IPS-15b (cell line): ENCODE results near the gene NLRC4.
"Not testable (repeated sequence)": the region's sequence is repeated elsewhere in the genome, so short reads cannot be mapped to it uniquely, and the experiment has no call there.

Experiments
- H3K27me3 ChIP-seq: one replicate; pipeline ENCODE4 v1.6.1; 2013; ENCODE audit warnings: low read length; ENCODE audit not compliant: control insufficient read depth, insufficient read depth
- H3K36me3 ChIP-seq: one replicate; pipeline ENCODE4 v1.6.1; 2013; ENCODE audit warnings: low read length; ENCODE audit not compliant: control insufficient read depth, insufficient read depth
- H3K4me1 ChIP-seq: one replicate; pipeline ENCODE4 v1.6.1; 2013; ENCODE audit warnings: mild to moderate bottlenecking, low read length; ENCODE audit not compliant: control insufficient read depth, insufficient read depth
- H3K4me3 ChIP-seq: one replicate; pipeline ENCODE4 v1.5.1; 2013; ENCODE audit warnings: low read depth, low read length
- H3K9ac ChIP-seq: one replicate; pipeline ENCODE4 v1.6.1; 2013; ENCODE audit warnings: low read depth, mild to moderate bottlenecking, low read length
- H3K9me3 ChIP-seq: one replicate; pipeline ENCODE4 v1.6.1; 2013; ENCODE audit warnings: mild to moderate bottlenecking, low read length; ENCODE audit not compliant: control insufficient read depth, insufficient read depth

Gene NLRC4

GRCh38 chr2:32237488-32237887, 27.2 kb downstream of the NLRC4 start:
- H3K27me3 ChIP-seq = no peaks in the 10 kb centered on the region
- H3K36me3 ChIP-seq = no peaks in the 10 kb centered on the region
- H3K4me3 ChIP-seq = no peak overlapping the region
- no peaks in the 10 kb centered on the region for H3K9me3 ChIP-seq
- H3K4me1 ChIP-seq = no peaks in the 10 kb centered on the region
- H3K9ac ChIP-seq = no peak overlapping the region

GRCh38 chr2:32235315-32235714, 29.4 kb downstream of the NLRC4 start:
- Histone ChIP-seq H3K4me3 (no peak overlapping the region), H3K9me3 (no peaks in the 10 kb centered on the region), H3K27me3 (no peaks in the 10 kb centered on the region), H3K36me3 (no peaks in the 10 kb centered on the region), H3K9ac (no peak overlapping the region), H3K4me1 (no peaks in the 10 kb centered on the region)

GRCh38 chr2:32231959-32232358, 32.7 kb downstream of the NLRC4 start:
- H3K9me3 ChIP-seq = no peaks in the 10 kb centered on the region
- no peaks in the 10 kb centered on the region for H3K27me3 ChIP-seq
- no peaks in the 10 kb centered on the region for H3K4me1 ChIP-seq
- H3K9ac ChIP-seq = no peak overlapping the region
- no peaks in the 10 kb centered on the region for H3K36me3 ChIP-seq
- H3K4me3 ChIP-seq = no peak overlapping the region

- Histone ChIP-seq H3K4me1 (no peaks in the 10 kb centered on the region), H3K4me3 (no peak overlapping the region), H3K9me3 (no peaks in the 10 kb centered on the region), H3K36me3 (no peaks in the 10 kb centered on the region), H3K27me3 (no peaks in the 10 kb centered on the region), H3K9ac (no peak overlapping the region)
These were observed 35.1 kb downstream of the NLRC4 start for GRCh38 chr2:32229635-32230034.

GRCh38 chr2:32228181-32228580, 36.5 kb downstream of the NLRC4 start:
- no peaks in the 10 kb centered on the region for H3K9me3 ChIP-seq
- no peak overlapping the region for H3K9ac ChIP-seq
- no peaks in the 10 kb centered on the region for H3K27me3 ChIP-seq
- H3K4me1 ChIP-seq = no peaks in the 10 kb centered on the region
- no peaks in the 10 kb centered on the region for H3K36me3 ChIP-seq
- H3K4me3 ChIP-seq = no peak overlapping the region

GRCh38 chr2:32227492-32227891, 37.2 kb downstream of the NLRC4 start:
- Histone ChIP-seq H3K9ac (no peak overlapping the region), H3K4me1 (no peaks in the 10 kb centered on the region), H3K9me3 (no peaks in the 10 kb centered on the region), H3K36me3 (peaks cover 3% of the 10 kb centered on the region), H3K27me3 (no peaks in the 10 kb centered on the region), H3K4me3 (no peak overlapping the region)

- no peak overlapping the region for H3K4me3 ChIP-seq
- no peak overlapping the region for H3K9ac ChIP-seq
- no peaks in the 10 kb centered on the region for H3K27me3 ChIP-seq
- no peaks in the 10 kb centered on the region for H3K9me3 ChIP-seq
- peaks cover 8% of the 10 kb centered on the region for H3K36me3 ChIP-seq
- H3K4me1 ChIP-seq = no peaks in the 10 kb centered on the region
These were observed 41.7 kb downstream of the NLRC4 start for GRCh38 chr2:32222966-32223365.

- Histone ChIP-seq H3K36me3 (peaks cover 8% of the 10 kb centered on the region), H3K9me3 (no peaks in the 10 kb centered on the region), H3K4me1 (no peaks in the 10 kb centered on the region), H3K9ac (no peak overlapping the region), H3K4me3 (no peak overlapping the region), H3K27me3 (no peaks in the 10 kb centered on the region)
These were observed 44.2 kb downstream of the NLRC4 start for GRCh38 chr2:32220445-32220844.

GRCh38 chr2:32212295-32212694, 52.4 kb downstream of the NLRC4 start:
- H3K9me3 ChIP-seq = no peaks in the 10 kb centered on the region
- no peaks in the 10 kb centered on the region for H3K4me1 ChIP-seq
- no peak overlapping the region for H3K9ac ChIP-seq
- no peaks in the 10 kb centered on the region for H3K27me3 ChIP-seq
- H3K36me3 ChIP-seq = no peaks in the 10 kb centered on the region
- H3K4me3 ChIP-seq = no peak overlapping the region

- Histone ChIP-seq H3K9ac (no peak overlapping the region), H3K9me3 (no peaks in the 10 kb centered on the region), H3K27me3 (no peaks in the 10 kb centered on the region), H3K36me3 (no peaks in the 10 kb centered on the region), H3K4me3 (no peak overlapping the region), H3K4me1 (no peaks in the 10 kb centered on the region)
These were observed 53.8 kb downstream of the NLRC4 start for GRCh38 chr2:32210767-32211408.

- H3K9me3 ChIP-seq = not testable (repeated sequence)
These were observed 61.3 kb downstream of the NLRC4 start for GRCh38 chr2:32203428-32203827.

GRCh38 chr2:32200814-32201213, 63.9 kb downstream of the NLRC4 start:
- Histone ChIP-seq H3K27me3 (no peaks in the 10 kb centered on the region), H3K9me3 (no peaks in the 10 kb centered on the region), H3K36me3 (no peaks in the 10 kb centered on the region), H3K4me1 (no peaks in the 10 kb centered on the region), H3K9ac (no peak overlapping the region), H3K4me3 (no peak overlapping the region)

More at GRCh38 chr2:32203428-32203827, 61.3 kb downstream of the NLRC4 start:
- not testable (repeated sequence) for H3K4me1 ChIP-seq, H3K27me3 ChIP-seq, H3K4me3 ChIP-seq, H3K36me3 ChIP-seq, H3K9ac ChIP-seq
